HG03280 (cell line): Measurements from ENCODE around the gene KCNJ1.

Source experiments
- ATAC-seq: cut with Tn5 transposase; IDR thresholded peaks from one replicate; pipeline ENCODE4 v1.9.1; 2021; ENCODE audit warnings: mild to moderate bottlenecking, moderate library complexity; ENCODE audit not compliant: unreplicated experiment

The KCNJ1 gene

DNA sequence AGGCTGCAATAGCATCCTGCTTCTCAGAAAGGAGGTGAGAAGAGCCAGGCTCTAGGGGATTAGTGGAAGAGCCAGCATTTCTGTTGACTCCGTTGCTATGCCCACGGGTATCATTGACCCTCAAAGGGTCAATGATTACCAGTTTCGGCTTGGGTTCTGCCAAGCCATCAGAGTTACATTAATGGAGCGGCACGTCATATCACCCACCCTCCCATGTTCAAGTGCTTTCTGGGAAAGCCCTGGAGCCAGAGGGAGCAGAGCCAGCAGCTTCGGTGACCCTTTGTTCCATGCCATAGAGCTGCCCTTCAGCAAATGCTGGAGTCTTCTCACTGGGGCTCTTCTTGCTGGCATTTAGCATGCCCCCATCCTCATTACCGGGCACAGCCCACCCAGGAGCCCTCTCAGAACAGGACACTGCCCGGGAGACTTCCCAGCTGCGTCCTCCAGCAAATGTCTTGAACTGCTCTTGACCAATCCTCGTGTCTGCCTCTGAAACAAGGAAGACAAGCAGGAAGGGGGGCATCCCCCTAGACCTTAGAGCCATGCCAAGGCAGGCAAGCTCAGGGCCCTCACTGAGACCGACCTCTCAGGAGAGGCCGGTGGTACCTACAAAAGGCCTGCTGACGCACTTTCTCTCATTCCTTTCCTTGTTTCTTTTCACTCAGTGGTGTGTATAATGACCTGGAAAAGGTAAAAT is 14.6 kb downstream of the KCNJ1 start:
- no peak for ATAC-seq

DNA sequence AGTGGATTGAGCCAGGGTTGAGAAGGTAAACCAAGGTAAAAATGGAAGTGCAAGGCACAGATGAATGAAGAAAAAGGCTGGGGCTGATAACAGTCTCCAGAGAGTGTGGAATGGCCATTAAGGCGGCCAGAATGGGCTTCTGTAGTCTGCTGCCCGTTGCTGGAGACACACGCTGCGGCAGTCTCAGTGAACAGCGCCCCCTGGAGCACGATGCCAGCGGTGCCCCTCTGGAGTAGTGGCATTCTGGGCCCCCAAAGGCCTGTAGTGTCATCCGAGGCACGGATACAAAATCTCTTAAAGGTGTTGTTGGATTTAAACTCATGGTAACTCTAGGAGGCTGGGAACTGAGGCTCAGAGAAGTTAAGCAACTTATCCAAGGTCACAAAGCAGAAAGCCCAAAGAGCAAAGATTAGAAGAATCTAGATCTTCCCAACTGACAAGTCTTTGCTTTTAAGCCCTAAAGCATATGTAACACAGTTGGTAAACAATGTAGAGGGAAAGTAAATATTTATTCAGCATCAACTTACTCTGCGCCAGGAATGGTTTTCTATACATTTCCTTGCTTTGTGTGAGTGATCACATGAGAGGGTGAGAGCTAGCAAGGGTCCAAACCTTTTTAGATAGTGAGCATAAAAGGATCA is 18.2 kb downstream of the KCNJ1 start:
- peak; percentile 90 for ATAC-seq

DNA sequence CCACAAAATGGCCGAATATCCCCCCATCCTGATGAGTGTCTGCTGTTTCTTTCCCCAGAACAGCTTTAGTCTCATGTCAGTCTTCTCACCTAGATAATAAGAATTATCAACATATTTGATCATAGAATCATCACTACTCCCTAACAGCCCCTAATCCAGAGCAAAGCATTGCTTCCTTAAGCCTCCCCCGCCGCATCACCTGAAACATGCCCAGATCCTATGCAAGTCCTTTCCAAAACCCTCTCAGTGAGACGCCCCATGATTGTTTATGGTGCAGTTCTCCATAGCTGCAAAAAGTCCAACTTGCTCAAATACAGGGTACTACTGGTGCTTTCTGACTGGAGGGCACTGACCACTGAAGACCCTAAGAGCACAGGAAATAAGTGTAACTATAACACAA is 20.1 kb downstream of the KCNJ1 start:
- ATAC-seq: no peak

DNA sequence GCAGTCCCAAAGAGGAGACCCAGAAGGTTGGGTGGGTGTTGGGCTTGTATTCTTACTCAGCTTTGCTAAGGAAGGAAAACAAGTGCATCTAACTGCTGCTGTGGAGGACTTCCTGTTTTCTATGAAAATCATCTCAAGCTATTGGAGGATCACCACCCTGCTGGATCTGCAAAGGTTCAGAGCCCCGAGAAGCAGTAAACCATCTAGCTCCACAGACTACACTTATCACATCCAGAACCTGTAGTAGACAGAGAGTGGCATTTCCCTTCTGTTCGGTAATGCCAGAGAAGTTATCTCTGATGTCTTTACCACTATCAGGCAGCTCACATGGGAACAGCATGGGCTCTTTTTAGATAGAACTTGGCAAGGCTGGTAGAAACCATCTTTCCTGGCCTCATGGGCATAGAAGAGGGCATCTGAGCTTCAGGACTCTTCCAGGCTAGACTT is 21.7 kb downstream of the KCNJ1 start:
- ATAC-seq: no peak

DNA sequence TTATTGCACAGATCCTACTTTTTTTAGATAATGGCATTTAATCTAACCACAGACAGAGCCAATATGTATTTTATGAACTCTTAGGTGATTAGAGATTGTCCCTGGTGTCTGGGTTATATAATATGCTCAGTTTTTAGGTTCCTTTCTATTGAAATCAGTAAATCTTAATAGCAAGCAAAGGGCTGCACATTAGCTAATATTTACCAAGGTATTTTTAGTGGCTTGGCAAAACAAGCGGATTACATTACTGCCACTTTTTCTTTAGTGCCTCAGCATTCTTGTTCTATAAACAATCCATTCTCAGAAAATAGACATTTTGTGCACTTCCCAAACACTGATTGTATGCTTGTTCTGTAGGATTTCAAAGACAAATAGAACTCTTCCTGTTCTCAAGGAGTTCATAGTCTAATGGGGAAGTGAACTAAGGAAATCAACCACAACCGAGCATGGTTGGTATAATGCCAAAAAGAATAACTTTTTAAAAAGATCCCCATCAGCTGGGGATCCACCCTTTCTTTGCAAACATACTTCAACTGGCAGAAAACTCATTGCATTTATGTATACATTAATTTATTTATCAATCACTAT is 23.8 kb downstream of the KCNJ1 start:
- no peak for ATAC-seq

DNA sequence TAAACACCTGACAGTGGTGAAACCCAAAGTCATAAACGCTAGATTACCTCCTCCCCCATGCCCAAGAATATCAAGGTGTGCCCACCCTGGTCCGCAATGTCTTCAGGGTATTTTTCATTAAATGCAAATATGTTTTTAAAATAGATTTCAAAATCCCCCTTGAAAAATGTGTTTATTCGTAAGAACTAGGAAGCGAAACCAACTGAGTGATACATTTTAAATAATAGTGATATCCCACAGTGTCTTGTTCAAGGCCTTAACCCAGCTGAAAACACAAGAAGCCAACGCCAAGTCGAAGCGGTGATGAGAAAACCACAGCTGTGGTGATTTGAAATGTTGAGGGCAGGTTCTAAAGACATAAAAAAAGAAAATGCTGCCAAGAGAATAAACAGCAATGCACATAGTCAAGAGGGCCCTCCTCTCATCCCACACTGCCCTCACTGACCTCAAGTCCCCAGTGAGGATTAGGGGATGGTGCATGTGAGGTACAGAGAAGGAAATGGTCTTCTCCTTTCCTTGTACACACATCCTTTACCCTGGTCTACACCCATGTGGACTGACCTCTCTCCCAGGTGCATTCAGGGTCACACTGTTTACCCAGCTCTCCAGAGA is 25.5 kb downstream of the KCNJ1 start:
- no peak for ATAC-seq

DNA sequence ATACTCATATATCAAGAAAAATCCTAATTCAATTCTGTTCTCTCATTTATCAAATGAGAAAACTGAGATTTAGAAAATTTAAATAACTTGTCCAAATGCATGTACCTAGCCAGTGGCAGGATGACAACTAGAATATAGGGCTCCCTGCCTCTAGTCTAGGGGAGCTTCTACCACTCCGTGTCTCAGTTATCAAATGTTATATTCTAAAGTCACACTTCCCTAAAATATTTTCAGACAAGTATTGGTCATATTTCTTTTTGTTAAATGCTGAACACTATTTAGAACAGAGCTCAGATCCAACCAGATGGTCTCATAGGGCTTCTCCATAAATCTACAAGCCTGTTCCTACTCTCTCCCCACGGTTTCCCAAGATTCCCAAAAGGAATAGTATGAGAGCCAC is 26.3 kb downstream of the KCNJ1 start:
- no peak for ATAC-seq

DNA sequence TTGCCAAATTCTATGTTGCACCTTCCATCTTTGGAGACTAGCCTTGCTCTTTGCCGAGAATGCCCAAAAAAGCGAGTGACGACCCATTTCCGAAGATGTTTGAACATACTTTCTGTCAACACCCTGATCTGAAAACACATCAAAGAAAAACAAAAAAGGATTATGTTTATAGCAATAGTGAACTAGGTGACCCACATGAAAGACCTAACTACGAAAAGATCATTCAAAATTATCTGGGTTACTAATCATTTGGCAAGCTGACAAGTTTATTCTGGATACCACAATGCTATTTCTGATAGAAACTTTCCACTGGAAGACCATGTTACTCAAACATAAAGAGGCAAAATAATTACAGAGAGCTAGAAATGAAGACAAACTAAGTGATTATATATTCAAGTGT is 27.0 kb downstream of the KCNJ1 start:
- ATAC-seq: no peak

DNA sequence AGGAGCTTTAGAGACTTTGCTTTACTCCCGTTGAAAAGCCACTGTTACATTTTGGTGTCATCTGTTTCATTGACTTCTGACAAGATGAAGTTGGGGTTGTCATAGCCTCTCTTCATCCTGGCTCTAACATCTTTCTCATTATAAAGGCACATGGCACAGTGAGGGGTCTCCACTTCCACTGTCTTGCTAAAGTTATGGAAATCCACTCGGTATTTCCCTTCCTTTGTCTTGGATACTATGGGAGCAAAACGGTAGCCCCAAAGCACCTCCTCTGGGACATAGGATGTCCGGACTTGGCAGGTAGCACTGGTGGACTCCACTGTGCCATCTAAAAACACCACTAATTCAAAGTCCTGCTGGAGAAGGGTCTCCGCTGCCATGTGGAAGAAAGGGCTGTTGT is 28.0 kb downstream of the KCNJ1 start:
- ATAC-seq: no peak

DNA sequence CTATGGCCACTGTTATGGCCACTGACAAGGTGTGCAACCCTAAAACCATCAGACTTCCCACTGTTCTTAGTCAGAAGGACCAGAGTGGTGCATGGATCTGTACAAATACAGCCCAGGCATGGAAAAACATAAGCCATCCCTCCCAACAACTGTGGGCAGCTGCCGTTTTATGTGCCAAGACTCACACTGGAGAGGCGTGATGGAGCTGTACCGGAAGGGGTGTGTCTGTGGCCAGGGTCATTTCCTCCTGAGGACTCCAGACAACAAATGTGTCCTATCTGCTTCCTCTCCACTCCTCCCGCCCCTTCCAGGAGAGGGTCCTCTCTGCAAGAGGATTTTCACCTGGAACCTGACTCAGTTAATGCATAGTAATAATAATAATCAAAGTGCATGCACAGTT is 29.5 kb downstream of the KCNJ1 start:
- ATAC-seq: no peak

DNA sequence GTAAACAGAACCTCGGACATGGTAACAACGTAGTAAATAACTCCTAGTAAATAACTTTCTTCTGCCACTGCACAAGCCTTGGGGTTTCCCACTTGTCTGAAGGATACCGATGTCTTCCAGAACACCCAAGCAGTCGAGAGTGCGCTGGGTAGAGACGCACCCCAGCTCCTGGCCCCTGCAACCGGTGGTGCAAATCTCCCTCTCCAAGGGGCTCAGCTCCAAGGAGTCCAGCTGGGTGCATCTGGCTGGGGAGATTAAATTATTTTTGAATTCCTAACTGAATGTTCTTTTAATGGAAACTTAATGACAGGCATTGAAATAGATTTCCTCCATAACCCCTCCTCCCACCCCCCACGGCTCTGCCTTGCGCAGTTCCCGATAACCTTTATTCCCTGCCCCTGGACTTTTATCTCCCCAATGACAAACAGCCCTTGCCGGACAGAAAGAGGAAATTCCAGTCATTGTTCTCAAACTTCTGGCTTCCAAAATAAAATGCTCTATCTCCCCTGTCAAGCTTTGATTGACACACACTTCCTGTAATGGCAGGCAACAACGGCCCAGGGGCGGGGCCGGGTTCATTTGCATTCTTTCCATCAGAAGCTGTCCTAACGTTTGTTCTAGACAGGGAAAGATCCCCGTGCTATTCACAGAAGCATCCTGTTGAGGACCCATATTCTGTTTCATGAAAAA is 31.2 kb downstream of the KCNJ1 start:
- no peak for ATAC-seq

DNA sequence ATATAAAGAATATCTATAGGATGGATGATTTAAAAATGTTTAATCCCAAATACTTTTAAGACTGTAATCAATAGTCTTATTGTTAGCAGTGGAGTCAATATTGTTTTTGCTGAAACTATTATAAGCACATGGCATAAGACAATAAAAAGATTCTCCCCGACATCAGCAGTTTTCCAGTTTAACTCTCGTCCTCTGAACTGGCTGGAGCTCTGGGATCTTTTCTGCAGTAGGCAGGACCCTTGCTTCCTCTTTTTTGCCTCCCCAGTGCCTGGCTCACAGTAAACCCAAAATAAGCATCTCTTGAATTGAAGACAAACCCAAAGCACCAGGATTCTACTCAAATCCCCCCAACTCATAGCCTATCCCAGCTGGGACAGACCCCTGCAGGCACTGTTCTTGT is 32.9 kb downstream of the KCNJ1 start:
- ATAC-seq: no peak

DNA sequence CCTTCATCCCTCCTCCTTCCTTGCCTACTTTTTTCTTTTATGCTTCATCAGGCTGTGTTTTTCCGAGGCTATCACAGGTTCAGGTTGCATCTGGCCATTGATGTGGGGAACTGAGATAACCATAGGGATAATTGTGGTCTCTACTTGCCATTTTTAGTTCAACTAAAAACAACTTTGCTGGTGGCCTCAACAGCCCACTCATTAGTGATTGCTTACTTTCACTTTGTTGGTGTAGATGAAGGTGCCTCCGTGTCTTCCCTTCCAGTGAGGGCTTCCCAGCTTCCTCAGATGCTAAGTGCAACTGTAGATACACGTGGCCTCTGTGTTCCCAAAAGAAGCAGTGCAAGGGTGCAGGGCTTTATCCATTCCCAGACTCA is 35.0 kb downstream of the KCNJ1 start:
- no peak for ATAC-seq

DNA sequence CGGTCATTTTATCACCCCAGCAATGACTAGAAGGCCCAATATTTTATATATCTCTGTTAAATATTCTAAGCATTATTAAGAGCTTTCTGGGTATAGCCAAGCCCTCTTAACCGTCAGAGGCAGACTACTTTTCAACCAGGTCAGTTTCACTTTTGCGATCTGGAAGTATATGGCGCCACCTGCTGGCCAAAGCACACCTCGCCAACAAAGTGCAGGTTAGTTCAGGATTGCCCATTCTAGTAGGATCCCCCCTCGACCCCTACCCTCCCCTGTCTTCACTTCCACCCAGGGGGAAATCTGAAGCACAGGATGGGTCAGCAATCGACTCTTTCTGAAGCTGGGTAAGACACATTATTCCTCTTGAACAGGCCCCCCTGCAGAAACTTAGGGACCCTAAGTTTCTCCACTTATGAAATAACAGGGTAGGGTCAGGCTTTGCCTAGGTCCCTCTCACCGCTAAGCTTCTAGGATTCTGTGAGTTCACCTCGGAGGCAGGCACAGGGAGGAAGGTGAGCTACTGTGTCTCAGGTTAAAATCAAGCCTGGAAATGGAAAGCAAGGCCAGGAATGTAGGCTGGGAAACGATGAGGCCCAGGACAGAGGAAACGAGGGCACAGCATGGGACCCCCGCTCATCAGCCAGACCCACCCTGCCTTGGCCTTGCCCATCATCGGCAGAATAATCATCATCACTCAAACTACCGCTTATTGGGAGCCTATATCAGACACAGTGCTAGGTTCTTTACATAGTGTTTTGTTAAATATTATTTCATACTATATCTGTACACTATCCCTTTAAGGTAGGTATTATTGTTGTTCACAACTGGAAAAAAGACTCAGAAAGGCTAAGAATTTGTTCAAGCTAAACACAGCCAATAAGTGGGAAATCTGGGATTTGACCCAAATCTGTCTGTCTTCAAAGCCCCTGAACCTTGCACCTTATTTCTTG is 35.6 kb downstream of the KCNJ1 start:
- peak; percentile 86 for ATAC-seq

DNA sequence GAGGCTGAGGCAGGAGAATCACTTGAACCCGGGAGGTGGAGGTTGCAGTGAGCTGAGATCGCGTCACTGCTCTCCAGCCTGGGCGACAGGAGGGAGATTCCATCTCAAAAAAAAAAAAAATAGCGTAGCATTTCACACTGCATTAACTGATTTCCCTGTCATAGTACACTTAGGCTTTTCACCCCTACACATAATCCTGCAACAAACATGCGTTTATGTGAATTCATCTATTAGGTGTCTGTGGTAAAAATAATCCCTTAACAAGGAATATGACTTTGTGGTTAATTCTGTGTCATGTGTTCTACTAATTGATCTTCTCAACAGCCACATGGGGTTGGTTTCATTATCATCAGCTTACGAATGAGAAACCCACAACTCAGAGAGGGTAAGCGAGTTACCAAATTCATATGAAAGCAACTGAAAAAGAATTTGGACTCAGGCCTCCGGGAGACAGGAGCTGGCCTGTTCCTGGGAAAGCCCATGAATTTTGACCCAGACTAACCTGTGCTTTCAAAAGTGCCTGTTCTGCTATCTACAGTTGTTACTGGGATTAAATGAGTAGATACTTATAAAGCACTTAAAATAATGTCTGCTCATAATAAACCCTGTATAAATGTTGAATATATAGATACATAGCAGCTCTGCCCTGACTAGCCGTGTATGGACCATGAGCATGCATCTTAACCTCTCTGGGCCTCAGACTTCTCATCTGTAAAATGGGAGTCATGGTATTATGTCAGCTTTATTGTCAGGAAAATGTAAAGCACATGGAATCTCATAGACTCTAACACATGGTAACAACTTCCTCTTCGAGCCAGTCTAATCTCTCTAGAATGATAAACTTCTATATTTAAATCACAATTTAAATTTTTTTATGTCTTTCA is 36.6 kb downstream of the KCNJ1 start:
- ATAC-seq: peak; percentile 32

DNA sequence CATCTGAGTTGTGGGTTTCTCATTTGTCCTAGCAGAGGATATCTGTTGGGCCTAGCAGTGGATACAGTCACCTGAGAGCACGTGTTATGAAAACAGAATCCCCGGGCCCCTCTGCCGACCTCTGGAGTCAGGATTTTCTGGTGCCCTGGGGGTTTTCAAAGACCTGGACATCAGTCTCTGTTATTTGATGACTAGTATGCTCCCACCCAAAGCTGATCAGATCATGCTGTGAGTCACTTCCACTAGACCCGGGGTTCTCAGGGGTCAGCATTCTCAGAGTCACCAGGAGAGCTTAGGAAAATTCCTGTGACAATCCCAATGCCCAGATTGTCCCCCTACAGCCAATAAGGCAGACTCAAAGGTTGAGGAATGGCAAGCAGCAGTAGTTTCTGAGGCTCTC is 38.7 kb downstream of the KCNJ1 start:
- ATAC-seq: no peak

DNA sequence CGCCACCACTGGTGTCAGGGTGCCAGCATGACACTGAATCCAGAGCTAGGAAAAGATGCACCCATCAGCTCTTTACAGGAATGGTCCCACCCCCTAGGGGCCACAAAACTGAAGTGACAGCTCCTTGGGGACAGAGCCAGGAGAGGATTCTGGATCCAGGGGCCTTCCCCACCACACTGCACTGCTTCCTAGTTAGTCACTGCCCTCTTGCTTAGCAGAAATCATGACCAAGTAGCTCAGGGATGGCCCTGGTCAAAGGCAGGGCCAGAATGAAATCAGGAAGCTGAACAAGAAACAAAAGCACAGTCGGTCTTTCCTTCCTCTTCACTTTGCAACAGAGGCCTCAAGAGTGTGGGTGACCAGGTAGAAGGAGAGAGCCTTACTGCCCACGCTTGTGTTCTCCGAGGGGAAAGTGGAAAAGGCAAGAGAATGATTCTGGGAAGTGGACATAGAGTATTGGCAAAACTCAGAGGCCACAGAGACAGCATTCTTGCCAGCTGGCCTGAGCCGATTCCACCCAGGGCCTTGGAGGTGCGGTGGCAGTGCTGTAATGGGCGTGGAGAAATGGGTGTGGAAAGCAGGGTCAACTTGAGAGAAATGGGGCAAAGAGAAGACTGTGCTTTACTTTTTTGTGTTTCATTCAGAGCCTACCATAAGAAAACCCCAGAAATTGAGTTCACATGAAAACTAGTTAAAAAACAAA is 39.8 kb downstream of the KCNJ1 start:
- ATAC-seq: no peak

DNA sequence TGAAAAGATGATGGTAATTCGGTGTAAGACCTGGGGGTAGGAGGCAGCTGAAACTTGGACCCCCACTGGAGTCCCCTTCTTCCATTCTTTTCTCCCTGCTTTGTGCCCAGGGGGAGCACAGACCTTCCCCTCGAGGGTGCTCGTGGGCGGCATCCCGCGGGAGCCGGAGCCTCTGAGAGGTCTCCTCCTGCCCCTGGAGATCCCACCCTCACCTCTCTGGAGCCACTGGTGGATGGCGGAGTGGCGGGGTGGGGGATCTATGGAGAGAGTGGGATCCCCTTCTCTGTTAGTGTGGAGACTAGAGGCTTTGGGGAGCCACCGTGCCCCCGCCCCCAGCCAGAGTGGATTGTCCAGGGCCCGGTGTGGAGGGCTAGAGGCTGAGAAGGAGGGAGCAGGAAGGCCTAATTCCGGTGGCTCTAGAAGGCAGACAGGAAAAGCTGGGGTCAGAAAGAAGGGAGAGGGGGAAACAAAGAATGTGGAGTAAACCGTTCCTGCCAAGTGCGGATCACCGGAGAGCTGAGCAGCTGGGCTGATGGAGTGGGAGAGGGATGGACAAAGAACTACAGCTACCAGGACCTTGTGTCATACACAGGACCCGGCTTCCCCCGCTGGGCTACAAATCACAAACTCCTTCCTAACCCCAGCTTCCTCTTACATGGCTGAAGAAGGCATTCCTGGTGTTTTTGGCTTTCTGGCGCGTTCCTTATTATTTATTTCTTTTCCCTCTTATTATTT is 41.9 kb downstream of the KCNJ1 start:
- ATAC-seq: no peak
